Measurements from ENCODE around the gene CORO2B.
A peak's percentile ranks its signal among the peaks of the same experiment; 100 is the strongest.
"Not testable (repeated sequence)": the region's sequence is repeated elsewhere in the genome, so short reads cannot be mapped to it uniquely, and the experiment has no call there.

Gene CORO2B

DNA sequence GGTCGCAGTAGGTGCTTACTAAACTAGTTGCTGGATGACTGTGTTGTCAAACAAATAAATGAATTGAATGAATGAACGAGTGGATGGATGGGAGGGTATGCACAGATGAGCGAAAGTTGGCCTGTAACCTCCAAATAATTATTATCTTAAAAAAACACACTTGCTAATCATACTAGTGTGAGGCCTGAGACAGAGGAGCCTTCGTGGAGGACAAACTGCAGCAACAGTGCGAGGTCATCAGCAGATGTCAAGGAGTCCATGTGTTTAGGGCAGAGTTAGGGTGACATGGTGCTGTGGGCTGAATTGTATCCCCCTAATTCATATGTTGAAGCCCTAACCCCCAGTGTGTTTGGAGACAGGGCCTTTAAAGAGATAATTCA, 24.4 kb downstream of the CORO2B start:
- H3K4me3 ChIP-seq (ENCODE audit: insufficient read length, low read depth), result no peak overlapping the region
- peaks cover 36% of the 10 kb centered on the region for H3K4me1 ChIP-seq (ENCODE audit: insufficient read depth, insufficient read length)
- H3K9me3 ChIP-seq (ENCODE audit: insufficient read depth, low read length), result 0 out of 2 replicates have a peak, but pooled peaks cover 4% of the 10 kb centered on the region
- H3K9ac ChIP-seq (ENCODE audit: insufficient read length, low read depth), result no peak overlapping the region
- no peak for TF ChIP-seq SUZ12 (IDR thresholded peaks at IDR 0.05; ENCODE audit: extremely low read depth, insufficient read depth, insufficient read length)
- TF ChIP-seq YY1 (IDR thresholded peaks at IDR 0.05; ENCODE audit: insufficient read depth, insufficient read length), result no peak
- TF ChIP-seq ZNF274 (IDR thresholded peaks at IDR 0.05; ENCODE audit: low read depth, low read length), result no peak
- H3K27me3 ChIP-seq (ENCODE audit: insufficient read depth, insufficient read length), result no peaks in the 10 kb centered on the region
- no peak for DNase-seq (ENCODE audit: low read depth, low spot score)
- H3K36me3 ChIP-seq (ENCODE audit: insufficient read depth, insufficient read length, low read length), result no peaks in the 10 kb centered on the region

DNA sequence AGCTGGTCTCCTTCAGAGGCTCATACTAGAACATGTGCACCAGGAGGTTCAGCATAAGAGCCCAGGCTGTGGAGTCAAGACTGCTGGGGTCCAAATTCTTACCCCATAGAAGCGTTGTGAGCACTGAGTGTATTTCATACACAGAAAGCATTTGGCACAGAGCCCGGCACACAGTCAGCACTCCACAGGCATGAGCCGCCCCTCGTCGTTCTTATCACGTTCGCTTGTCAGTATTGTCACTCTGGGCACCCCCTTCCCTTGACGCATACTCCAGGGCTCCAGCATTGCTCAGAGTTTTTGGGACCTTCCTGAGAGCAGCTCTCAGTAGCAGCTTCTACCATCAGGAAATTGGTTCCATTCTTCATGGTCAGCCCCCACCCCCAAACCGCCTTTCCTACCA, 25.2 kb downstream of the CORO2B start:
- DNase-seq (ENCODE audit: low read depth, low spot score), result no peak
- Histone ChIP-seq H3K36me3 (ENCODE audit: insufficient read depth, insufficient read length, low read length) (no peaks in the 10 kb centered on the region), H3K27me3 (ENCODE audit: insufficient read depth, insufficient read length) (no peaks in the 10 kb centered on the region), H3K9me3 (ENCODE audit: insufficient read depth, low read length) (0 out of 2 replicates have a peak, but pooled peaks cover 4% of the 10 kb centered on the region), H3K9ac (ENCODE audit: insufficient read length, low read depth) (no peak overlapping the region), H3K4me1 (ENCODE audit: insufficient read depth, insufficient read length) (peaks cover 36% of the 10 kb centered on the region), H3K4me3 (ENCODE audit: insufficient read length, low read depth) (no peak overlapping the region)
- TF ChIP-seq ZNF274 (IDR thresholded peaks at IDR 0.05; ENCODE audit: low read depth, low read length) (no peak), SUZ12 (IDR thresholded peaks at IDR 0.05; ENCODE audit: extremely low read depth, insufficient read depth, insufficient read length) (no peak), YY1 (IDR thresholded peaks at IDR 0.05; ENCODE audit: insufficient read depth, insufficient read length) (no peak)

- not testable (repeated sequence) for DNase-seq (ENCODE audit: low read depth, low spot score); H3K9ac ChIP-seq (ENCODE audit: insufficient read length, low read depth); H3K27me3 ChIP-seq (ENCODE audit: insufficient read depth, insufficient read length); H3K9me3 ChIP-seq (ENCODE audit: insufficient read depth, low read length); H3K4me3 ChIP-seq (ENCODE audit: insufficient read length, low read depth); H3K36me3 ChIP-seq (ENCODE audit: insufficient read depth, insufficient read length, low read length)
- peaks cover 34% of the 10 kb centered on the region for H3K4me1 ChIP-seq (ENCODE audit: insufficient read depth, insufficient read length)
Measured at GRCh38 chr15:68604840-68605478, 26.2 kb downstream of the CORO2B start.

DNA sequence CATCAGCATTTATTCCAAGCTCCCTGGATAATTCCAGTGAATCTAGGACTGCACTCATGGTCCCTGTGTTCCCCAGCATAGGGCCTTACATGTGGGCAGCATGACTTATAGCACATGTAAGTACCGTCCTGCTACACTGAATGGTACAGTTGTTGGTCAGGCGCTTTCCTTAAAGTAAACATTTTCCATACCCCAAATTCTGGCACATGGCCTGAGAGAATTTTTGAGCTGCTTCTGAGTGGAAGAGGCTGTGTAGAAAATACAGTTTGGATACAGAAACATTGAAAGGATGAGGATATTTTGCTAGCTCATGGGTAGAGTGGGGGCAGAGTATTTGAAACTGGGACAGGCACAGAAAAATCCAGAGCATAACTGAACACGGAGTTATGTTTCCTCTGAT, 27.6 kb downstream of the CORO2B start:
- H3K9ac ChIP-seq (ENCODE audit: insufficient read length, low read depth), result no peak overlapping the region
- TF ChIP-seq ZNF274 (IDR thresholded peaks at IDR 0.05; ENCODE audit: low read depth, low read length), result no peak
- no peak for TF ChIP-seq YY1 (IDR thresholded peaks at IDR 0.05; ENCODE audit: insufficient read depth, insufficient read length)
- no peak for TF ChIP-seq SUZ12 (IDR thresholded peaks at IDR 0.05; ENCODE audit: extremely low read depth, insufficient read depth, insufficient read length)
- 0 out of 2 replicates have a peak, but pooled peaks cover 4% of the 10 kb centered on the region for H3K9me3 ChIP-seq (ENCODE audit: insufficient read depth, low read length)
- H3K27me3 ChIP-seq (ENCODE audit: insufficient read depth, insufficient read length), result no peaks in the 10 kb centered on the region
- no peaks in the 10 kb centered on the region for H3K36me3 ChIP-seq (ENCODE audit: insufficient read depth, insufficient read length, low read length)
- peaks cover 23% of the 10 kb centered on the region for H3K4me1 ChIP-seq (ENCODE audit: insufficient read depth, insufficient read length)
- H3K4me3 ChIP-seq (ENCODE audit: insufficient read length, low read depth), result no peak overlapping the region
- no peak for DNase-seq (ENCODE audit: low read depth, low spot score)

- DNase-seq (ENCODE audit: low read depth, low spot score), result peak; percentile 63
- H3K4me1 ChIP-seq (ENCODE audit: insufficient read depth, insufficient read length), result peaks cover 17% of the 10 kb centered on the region
- H3K9me3 ChIP-seq (ENCODE audit: insufficient read depth, low read length), result 0 out of 2 replicates have a peak, but pooled peaks cover 4% of the 10 kb centered on the region
- H3K27me3 ChIP-seq (ENCODE audit: insufficient read depth, insufficient read length), result no peaks in the 10 kb centered on the region
- no peak overlapping the region for H3K4me3 ChIP-seq (ENCODE audit: insufficient read length, low read depth)
- H3K36me3 ChIP-seq (ENCODE audit: insufficient read depth, insufficient read length, low read length), result no peaks in the 10 kb centered on the region
- no peak for TF ChIP-seq YY1 (IDR thresholded peaks at IDR 0.05; ENCODE audit: insufficient read depth, insufficient read length)
- no peak for TF ChIP-seq SUZ12 (IDR thresholded peaks at IDR 0.05; ENCODE audit: extremely low read depth, insufficient read depth, insufficient read length)
- TF ChIP-seq ZNF274 (IDR thresholded peaks at IDR 0.05; ENCODE audit: low read depth, low read length), result no peak
- H3K9ac ChIP-seq (ENCODE audit: insufficient read length, low read depth), result no peak overlapping the region
Measured at GRCh38 chr15:68608206-68608843, 29.5 kb downstream of the CORO2B start.

DNA sequence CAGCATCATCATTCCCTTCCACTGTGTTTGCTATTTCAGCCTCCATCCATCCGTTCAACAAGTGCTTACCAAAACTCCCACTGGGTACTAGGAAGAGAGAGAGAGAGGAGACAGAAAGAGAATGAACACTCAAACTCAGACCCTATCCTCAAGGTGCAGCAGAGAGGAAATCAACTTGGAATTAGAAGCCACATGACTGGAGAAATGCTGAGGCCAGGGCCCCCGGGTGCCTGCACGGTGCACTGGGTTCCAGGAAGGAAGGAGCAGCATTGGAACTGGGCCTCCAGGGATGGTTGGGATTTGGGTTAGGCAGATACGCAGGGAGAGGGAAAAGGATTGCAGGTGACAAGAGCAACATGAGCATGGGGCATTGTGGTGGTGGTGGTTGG, 30.0 kb downstream of the CORO2B start:
- H3K36me3 ChIP-seq (ENCODE audit: insufficient read depth, insufficient read length, low read length), result no peaks in the 10 kb centered on the region
- H3K9me3 ChIP-seq (ENCODE audit: insufficient read depth, low read length), result 0 out of 2 replicates have a peak, but pooled peaks cover 4% of the 10 kb centered on the region
- TF ChIP-seq YY1 (IDR thresholded peaks at IDR 0.05; ENCODE audit: insufficient read depth, insufficient read length) (no peak), SUZ12 (IDR thresholded peaks at IDR 0.05; ENCODE audit: extremely low read depth, insufficient read depth, insufficient read length) (no peak), ZNF274 (IDR thresholded peaks at IDR 0.05; ENCODE audit: low read depth, low read length) (no peak)
- no peak overlapping the region for H3K9ac ChIP-seq (ENCODE audit: insufficient read length, low read depth)
- H3K27me3 ChIP-seq (ENCODE audit: insufficient read depth, insufficient read length), result no peaks in the 10 kb centered on the region
- no peak overlapping the region for H3K4me3 ChIP-seq (ENCODE audit: insufficient read length, low read depth)
- H3K4me1 ChIP-seq (ENCODE audit: insufficient read depth, insufficient read length), result peaks cover 17% of the 10 kb centered on the region
- DNase-seq (ENCODE audit: low read depth, low spot score), result no peak

GRCh38 chr15:68609629-68610028, 30.8 kb downstream of the CORO2B start:
- 0 out of 2 replicates have a peak, but pooled peaks cover 4% of the 10 kb centered on the region for H3K9me3 ChIP-seq (ENCODE audit: insufficient read depth, low read length)
- H3K4me3 ChIP-seq (ENCODE audit: insufficient read length, low read depth), result no peak overlapping the region
- no peaks in the 10 kb centered on the region for H3K27me3 ChIP-seq (ENCODE audit: insufficient read depth, insufficient read length)
- no peaks in the 10 kb centered on the region for H3K36me3 ChIP-seq (ENCODE audit: insufficient read depth, insufficient read length, low read length)
- no peak overlapping the region for H3K9ac ChIP-seq (ENCODE audit: insufficient read length, low read depth)
- no peak for TF ChIP-seq SUZ12 (IDR thresholded peaks at IDR 0.05; ENCODE audit: extremely low read depth, insufficient read depth, insufficient read length)
- no peak for TF ChIP-seq ZNF274 (IDR thresholded peaks at IDR 0.05; ENCODE audit: low read depth, low read length)
- DNase-seq (ENCODE audit: low read depth, low spot score), result no peak
- H3K4me1 ChIP-seq (ENCODE audit: insufficient read depth, insufficient read length), result peaks cover 17% of the 10 kb centered on the region

Data from NT2/D1 (cell line).